DOHH2 (cell line): ENCODE measurements around the gene GARNL3.

Source experiments
- EZH2phosphoT487 ChIP-seq: fragments of 200-600 bp; sonication (generic); IDR thresholded peaks from 2 replicates; pipeline ENCODE4 v1.6.1; 2017; ENCODE audit warnings: borderline replicate concordance, mild to moderate bottlenecking, antibody characterized with exemption, low read length, moderate library complexity, mixed read lengths
- TF ChIP-seq, protein P1 (sequence below): fragments of 200-600 bp; sonication (generic); IDR thresholded peaks from one replicate; pipeline ENCODE4 v1.5.1; 2014; ENCODE audit warnings: antibody characterized with exemption, mild to moderate bottlenecking, low read depth, low read length; ENCODE audit not compliant: poor library complexity, severe bottlenecking

DNA sequence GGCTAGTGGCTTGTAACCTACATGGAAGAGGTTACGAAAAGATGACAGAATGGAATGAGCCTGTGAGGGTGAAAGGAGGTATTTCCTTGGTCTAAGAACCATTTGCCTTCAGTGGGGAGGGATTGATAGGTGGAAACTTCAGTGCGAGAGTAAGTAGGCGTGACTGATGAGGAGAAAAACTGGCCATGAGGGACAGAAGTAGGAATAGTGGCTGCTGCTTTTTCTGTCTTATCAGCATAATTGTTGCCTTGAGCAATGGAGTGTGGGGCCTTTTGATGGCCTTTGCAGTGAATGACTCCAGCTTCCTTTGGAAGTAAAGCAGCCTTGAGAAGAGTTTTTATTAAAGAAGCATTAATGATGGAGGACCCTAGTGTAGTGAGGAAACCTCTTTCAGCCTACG, 150.6 kb downstream of the GARNL3 start:
- TF ChIP-seq, protein P1, sequence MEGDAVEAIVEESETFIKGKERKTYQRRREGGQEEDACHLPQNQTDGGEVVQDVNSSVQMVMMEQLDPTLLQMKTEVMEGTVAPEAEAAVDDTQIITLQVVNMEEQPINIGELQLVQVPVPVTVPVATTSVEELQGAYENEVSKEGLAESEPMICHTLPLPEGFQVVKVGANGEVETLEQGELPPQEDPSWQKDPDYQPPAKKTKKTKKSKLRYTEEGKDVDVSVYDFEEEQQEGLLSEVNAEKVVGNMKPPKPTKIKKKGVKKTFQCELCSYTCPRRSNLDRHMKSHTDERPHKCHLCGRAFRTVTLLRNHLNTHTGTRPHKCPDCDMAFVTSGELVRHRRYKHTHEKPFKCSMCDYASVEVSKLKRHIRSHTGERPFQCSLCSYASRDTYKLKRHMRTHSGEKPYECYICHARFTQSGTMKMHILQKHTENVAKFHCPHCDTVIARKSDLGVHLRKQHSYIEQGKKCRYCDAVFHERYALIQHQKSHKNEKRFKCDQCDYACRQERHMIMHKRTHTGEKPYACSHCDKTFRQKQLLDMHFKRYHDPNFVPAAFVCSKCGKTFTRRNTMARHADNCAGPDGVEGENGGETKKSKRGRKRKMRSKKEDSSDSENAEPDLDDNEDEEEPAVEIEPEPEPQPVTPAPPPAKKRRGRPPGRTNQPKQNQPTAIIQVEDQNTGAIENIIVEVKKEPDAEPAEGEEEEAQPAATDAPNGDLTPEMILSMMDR = no peak
- TF ChIP-seq EZH2phosphoT487 = no peak
